Tibial nerve (tissue), 3 donors: ENCODE results near the gene REC114.

ENCODE experiments used
- POLR2A ChIP-seq, 2 donors: fragments of 450-650 bp; IDR thresholded peaks; one replicate each; pipeline ENCODE4 v1.6.1; 2017; ENCODE audit warnings: antibody characterized with exemption in 2 of 2, mild to moderate bottlenecking in 2 of 2, moderate library complexity in 2 of 2
- TF ChIP-seq, protein P1 (sequence below), 5 experiments: fragments of 200-600 bp in 3 of 5; fragments of 450-650 bp in 2 of 5; sonication (generic) in 3 of 5; IDR thresholded peaks; one replicate each; pipeline ENCODE4 v1.5.1; 2016 to 2019; ENCODE audit warnings: antibody characterized with exemption in 5 of 5, mild to moderate bottlenecking in 3 of 5, moderate library complexity in 2 of 5

DNA sequence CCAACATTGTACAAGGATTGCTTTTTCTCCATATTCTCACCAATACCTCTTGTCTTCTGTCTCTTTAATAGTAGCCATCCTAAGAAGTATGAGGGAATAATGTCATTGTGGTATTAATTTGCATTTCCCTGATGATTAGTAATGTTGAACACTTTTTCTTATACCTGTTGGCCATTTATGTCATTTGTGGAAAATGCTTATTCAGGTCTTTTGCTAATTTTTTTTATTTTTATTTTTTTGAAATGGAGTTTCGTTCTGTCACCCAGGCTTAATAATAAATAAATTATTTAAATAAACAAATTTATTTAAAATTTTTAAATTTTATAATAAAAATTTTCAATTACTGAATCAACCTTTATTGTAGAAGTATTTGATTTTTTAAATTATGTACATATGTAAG, 37.1 kb downstream of the REC114 start:
- TF ChIP-seq, protein P1, sequence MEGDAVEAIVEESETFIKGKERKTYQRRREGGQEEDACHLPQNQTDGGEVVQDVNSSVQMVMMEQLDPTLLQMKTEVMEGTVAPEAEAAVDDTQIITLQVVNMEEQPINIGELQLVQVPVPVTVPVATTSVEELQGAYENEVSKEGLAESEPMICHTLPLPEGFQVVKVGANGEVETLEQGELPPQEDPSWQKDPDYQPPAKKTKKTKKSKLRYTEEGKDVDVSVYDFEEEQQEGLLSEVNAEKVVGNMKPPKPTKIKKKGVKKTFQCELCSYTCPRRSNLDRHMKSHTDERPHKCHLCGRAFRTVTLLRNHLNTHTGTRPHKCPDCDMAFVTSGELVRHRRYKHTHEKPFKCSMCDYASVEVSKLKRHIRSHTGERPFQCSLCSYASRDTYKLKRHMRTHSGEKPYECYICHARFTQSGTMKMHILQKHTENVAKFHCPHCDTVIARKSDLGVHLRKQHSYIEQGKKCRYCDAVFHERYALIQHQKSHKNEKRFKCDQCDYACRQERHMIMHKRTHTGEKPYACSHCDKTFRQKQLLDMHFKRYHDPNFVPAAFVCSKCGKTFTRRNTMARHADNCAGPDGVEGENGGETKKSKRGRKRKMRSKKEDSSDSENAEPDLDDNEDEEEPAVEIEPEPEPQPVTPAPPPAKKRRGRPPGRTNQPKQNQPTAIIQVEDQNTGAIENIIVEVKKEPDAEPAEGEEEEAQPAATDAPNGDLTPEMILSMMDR (IDR thresholded peaks at IDR 0.05), result no peak
- no peak for TF ChIP-seq POLR2A (IDR thresholded peaks at IDR 0.05)
